Uterus (tissue), 4 donors: ENCODE results near the gene MFN2. TPM values are rescaled to one million over a fixed set of nuclear protein-coding genes. Genes with fewer than 3 reads are reported as not detected.

Experiments
- DNase-seq, 2 donors: peaks; one replicate each; pipeline ENCODE4 v3.0.0-alpha.2; 2019 to 2020
- H3K27ac ChIP-seq, 2 donors: fragments of 200-600 bp; sonication (generic); 1 replicate in 1 of 2; 2 replicates in 1 of 2; pipeline ENCODE4 v1.5.1; 2016 to 2018
- H3K27me3 ChIP-seq, 2 donors: fragments of 200-600 bp; sonication (generic); one replicate each; pipeline ENCODE4 v1.5.1; 2018 to 2019; ENCODE audit warnings: control low read depth in 1 of 2
- H3K36me3 ChIP-seq, 2 donors: fragments of 200-600 bp; sonication (generic); one replicate each; pipeline ENCODE4 v1.5.1; 2019; ENCODE audit warnings: control low read depth in 1 of 2
- H3K4me1 ChIP-seq, 2 donors: fragments of 200-600 bp; sonication (generic); one replicate each; pipeline ENCODE4 v1.5.1; 2018 to 2019; ENCODE audit warnings: control low read depth in 1 of 2
- H3K4me3 ChIP-seq, 2 donors: fragments of 200-600 bp; sonication (generic); 1 replicate in 1 of 2; 2 replicates in 1 of 2; pipeline ENCODE4 v1.5.1; 2018 to 2019; ENCODE audit warnings: mild to moderate bottlenecking in 1 of 2
- H3K9me3 ChIP-seq, 2 donors: fragments of 200-600 bp; sonication (generic); one replicate each; pipeline ENCODE4 v1.5.1; 2019; ENCODE audit warnings: control low read depth in 1 of 2
- POLR2A ChIP-seq, 2 donors: fragments of 450-650 bp; IDR thresholded peaks; one replicate each; pipeline ENCODE4 v1.6.1; 2016; ENCODE audit warnings: antibody characterized with exemption in 2 of 2, mild to moderate bottlenecking in 1 of 2, moderate library complexity in 1 of 2
- intact Hi-C: fragments of 100-400 bp; cut with DNase I; formaldehyde crosslinking; loops from one replicate; pipeline ENCODE4 v1.15.1; 2023; ENCODE audit warnings: low total_unique reads
- total RNA-seq, 4 donors: library from RNA; depleted of rRNA in 3 of 4; stranded (reverse); fragments of >200 nt in 3 of 4; gene quantifications; one replicate each; pipeline versions ENCODE4 v1.1.0 to v1.2.4, GENCODE V29; 2014 to 2023
- TF ChIP-seq, protein P1 (sequence below), 4 experiments: fragments of 200-600 bp in 2 of 4; fragments of 450-650 bp in 2 of 4; sonication (generic) in 2 of 4; IDR thresholded peaks; one replicate each; pipeline ENCODE4 v1.5.1; 2016 to 2019; ENCODE audit warnings: antibody characterized with exemption in 4 of 4, mild to moderate bottlenecking in 2 of 4, moderate library complexity in 1 of 4
- donor health status: DM: yes; HTN: yes; CAD: no.

The MFN2 gene
- total RNA-seq, 4 donors from 2014 or later, result 15.6 to 69.5 (median 35.1) TPM

DNA sequence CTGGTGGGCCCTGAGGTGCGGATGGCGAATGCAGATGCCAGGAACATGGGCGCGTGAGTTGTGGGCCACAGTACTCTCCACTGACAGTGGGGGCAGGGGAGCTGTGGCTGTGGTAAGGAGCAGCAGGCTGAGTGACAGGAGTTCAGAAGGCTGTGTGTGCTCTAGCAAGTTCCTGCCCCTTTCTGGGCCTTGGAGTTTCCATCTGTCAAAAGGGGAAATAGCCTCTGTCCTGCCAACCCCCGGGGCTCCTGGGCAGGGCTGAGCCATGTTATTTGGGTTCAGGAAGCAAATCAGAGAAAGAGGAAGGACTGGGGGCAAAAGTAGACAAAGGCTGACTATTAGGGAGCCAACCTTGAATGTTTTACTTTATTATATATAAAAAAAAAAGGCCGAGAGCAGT lies 19.5 kb upstream of the MFN2 start:
- no peak for DNase-seq
- TF ChIP-seq POLR2A (IDR thresholded peaks at IDR 0.05), result no peak
- TF ChIP-seq, protein P1, sequence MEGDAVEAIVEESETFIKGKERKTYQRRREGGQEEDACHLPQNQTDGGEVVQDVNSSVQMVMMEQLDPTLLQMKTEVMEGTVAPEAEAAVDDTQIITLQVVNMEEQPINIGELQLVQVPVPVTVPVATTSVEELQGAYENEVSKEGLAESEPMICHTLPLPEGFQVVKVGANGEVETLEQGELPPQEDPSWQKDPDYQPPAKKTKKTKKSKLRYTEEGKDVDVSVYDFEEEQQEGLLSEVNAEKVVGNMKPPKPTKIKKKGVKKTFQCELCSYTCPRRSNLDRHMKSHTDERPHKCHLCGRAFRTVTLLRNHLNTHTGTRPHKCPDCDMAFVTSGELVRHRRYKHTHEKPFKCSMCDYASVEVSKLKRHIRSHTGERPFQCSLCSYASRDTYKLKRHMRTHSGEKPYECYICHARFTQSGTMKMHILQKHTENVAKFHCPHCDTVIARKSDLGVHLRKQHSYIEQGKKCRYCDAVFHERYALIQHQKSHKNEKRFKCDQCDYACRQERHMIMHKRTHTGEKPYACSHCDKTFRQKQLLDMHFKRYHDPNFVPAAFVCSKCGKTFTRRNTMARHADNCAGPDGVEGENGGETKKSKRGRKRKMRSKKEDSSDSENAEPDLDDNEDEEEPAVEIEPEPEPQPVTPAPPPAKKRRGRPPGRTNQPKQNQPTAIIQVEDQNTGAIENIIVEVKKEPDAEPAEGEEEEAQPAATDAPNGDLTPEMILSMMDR (IDR thresholded peaks at IDR 0.05), result no peak
- Histone ChIP-seq H3K4me3 (no peak overlapping the region), H3K27me3 (no peaks in the 10 kb centered on the region), H3K36me3 (no peaks in the 10 kb centered on the region), H3K4me1 (no peaks in the 10 kb centered on the region), H3K27ac (no peak overlapping the region), H3K9me3 (no peaks in the 10 kb centered on the region)
- intact Hi-C loops, result no loop called here

- Histone ChIP-seq H3K27ac (no peak overlapping the region), H3K36me3 (no peaks in the 10 kb centered on the region)
- intact Hi-C loops, result no loop called here
These were observed 19.0 kb upstream of the MFN2 start for GRCh38 chr1:11961230-11961629.

DNA sequence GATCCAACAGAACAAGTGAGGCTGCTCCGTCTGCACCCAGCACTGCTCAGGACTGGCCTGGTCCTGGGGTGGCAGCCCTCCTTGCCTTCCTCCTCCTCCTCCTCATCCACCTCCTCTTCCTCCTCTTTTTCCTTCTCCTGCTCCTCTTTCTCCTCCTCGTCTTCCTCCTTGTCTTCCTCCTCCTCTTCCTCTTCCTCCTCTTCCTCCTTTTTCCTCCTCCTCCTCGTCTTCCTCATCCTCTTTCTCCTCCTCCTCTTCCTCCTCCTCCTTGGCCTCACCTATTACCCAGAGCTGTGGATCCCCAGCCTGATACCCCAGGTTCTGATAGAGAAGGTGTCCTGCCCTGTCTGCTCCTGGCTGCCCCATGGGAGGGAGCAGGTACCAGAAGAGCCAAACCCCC lies 16.6 kb upstream of the MFN2 start:
- Histone ChIP-seq H3K27ac (no peak overlapping the region), H3K36me3 (no peaks in the 10 kb centered on the region), H3K4me1 (no peaks in the 10 kb centered on the region), H3K4me3 (no peak overlapping the region), H3K9me3 (no peaks in the 10 kb centered on the region), H3K27me3 (no peaks in the 10 kb centered on the region)
- intact Hi-C loops, result no loop called here
- DNase-seq, result no peak
- TF ChIP-seq POLR2A (IDR thresholded peaks at IDR 0.05), result no peak
- TF ChIP-seq, protein P1 (IDR thresholded peaks at IDR 0.05), result no peak

More at GRCh38 chr1:11961230-11961629, 19.0 kb upstream of the MFN2 start:
- H3K9me3 ChIP-seq, result no peaks in the 10 kb centered on the region
- H3K27me3 ChIP-seq, result no peaks in the 10 kb centered on the region
- no peak for DNase-seq
- TF ChIP-seq POLR2A (IDR thresholded peaks at IDR 0.05), result no peak
- TF ChIP-seq, protein P1 (IDR thresholded peaks at IDR 0.05), result no peak
- no peak overlapping the region for H3K4me3 ChIP-seq
- no peaks in the 10 kb centered on the region for H3K4me1 ChIP-seq

- intact Hi-C loops, result no loop called here
- TF ChIP-seq, protein P1 (IDR thresholded peaks at IDR 0.05), result no peak
- no peak for TF ChIP-seq POLR2A (IDR thresholded peaks at IDR 0.05)
- H3K36me3 ChIP-seq, result no peaks in the 10 kb centered on the region
These were observed 15.6 kb upstream of the MFN2 start for GRCh38 chr1:11964656-11965055.

DNA sequence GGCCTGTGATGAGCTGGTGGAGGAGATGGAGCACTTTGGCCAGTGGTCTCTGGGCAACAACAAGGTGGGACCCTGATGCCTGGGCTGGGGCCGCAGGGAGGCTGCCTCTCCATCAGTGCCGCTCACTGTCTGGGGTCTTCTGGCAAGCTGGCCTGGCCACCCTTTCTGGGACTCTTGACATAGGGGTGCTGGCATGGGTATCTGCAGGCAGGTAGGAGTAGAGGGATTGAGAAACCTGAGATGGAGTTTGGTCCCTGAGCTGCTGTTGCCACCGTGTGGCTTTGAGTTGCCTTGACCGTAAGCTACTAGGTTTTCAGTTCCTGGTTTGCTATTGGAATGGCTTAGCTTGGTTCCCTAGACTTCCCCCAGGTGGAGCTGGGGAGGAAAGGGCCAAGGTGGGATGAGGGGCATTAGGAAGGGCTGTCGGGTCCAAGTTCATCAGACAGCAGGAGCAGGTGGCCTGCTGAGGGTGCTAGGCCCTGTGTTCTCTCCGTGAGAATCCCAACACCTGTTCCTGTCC lies 13.2 kb upstream of the MFN2 start:
- peak in 1 of 2 donors; percentile 32 for DNase-seq
- intact Hi-C loops, result no loop called here
- no peaks in the 10 kb centered on the region for H3K27me3 ChIP-seq
- H3K9me3 ChIP-seq, result no peaks in the 10 kb centered on the region
- no peaks in the 10 kb centered on the region for H3K4me1 ChIP-seq
- H3K36me3 ChIP-seq, result no peaks in the 10 kb centered on the region
- H3K4me3 ChIP-seq, result no peak overlapping the region
- H3K27ac ChIP-seq, result no peak overlapping the region
- TF ChIP-seq POLR2A (IDR thresholded peaks at IDR 0.05), result no peak
- TF ChIP-seq, protein P1 (IDR thresholded peaks at IDR 0.05), result peak in 3 of 4 experiments; percentile 31 to 44 (median 34)

More at GRCh38 chr1:11964656-11965055, 15.6 kb upstream of the MFN2 start:
- no peak for DNase-seq
- Histone ChIP-seq H3K9me3 (no peaks in the 10 kb centered on the region), H3K4me1 (no peaks in the 10 kb centered on the region), H3K27me3 (no peaks in the 10 kb centered on the region), H3K4me3 (no peak overlapping the region), H3K27ac (no peak overlapping the region)
